Gastrocnemius medialis (tissue), 4 donors: ENCODE results near the gene SMARCA2. TPM values are rescaled to one million over a fixed set of nuclear protein-coding genes. Genes with fewer than 3 reads are reported as not detected.

Experiments
- ATAC-seq, 2 donors: fragments of 150-250 bp; one replicate each; pipeline ENCODE4 v1.9.1; 2016
- DNase-seq, 2 donors: peaks; one replicate each; pipeline ENCODE4 v3.0.0-alpha.2; 2019
- H3K27ac ChIP-seq, 4 donors: fragments of 200-600 bp; sonication (generic); 1 replicate in 1 of 4; 2 replicates in 3 of 4; pipeline ENCODE4 v1.5.1; 2016 to 2018; ENCODE audit warnings: mild to moderate bottlenecking in 2 of 4, moderate library complexity in 1 of 4
- H3K27me3 ChIP-seq, 3 donors: fragments of 200-600 bp; sonication (generic) in 2 of 3; 1 replicate in 1 of 3; 2 replicates in 2 of 3; pipeline versions ENCODE4 v1.5.1 to v1.6.0; 2016 to 2019; ENCODE audit warnings: mild to moderate bottlenecking in 1 of 3, moderate library complexity in 1 of 3
- H3K36me3 ChIP-seq, 2 donors: fragments of 200-600 bp; sonication (generic) in 1 of 2; one replicate each; pipeline ENCODE4 v1.5.1; 2017 to 2018
- H3K4me1 ChIP-seq, 2 donors: fragments of 200-600 bp; sonication (generic) in 1 of 2; one replicate each; pipeline ENCODE4 v1.5.1; 2016 to 2017; ENCODE audit warnings: mild to moderate bottlenecking in 2 of 2
- H3K4me3 ChIP-seq, 4 donors: fragments of 200-600 bp; sonication (generic) in 3 of 4; 1 replicate in 1 of 4; 2 replicates in 3 of 4; pipeline ENCODE4 v1.5.1; 2016 to 2019; ENCODE audit warnings: mild to moderate bottlenecking in 2 of 4
- H3K9me3 ChIP-seq, 3 donors: fragments of 200-600 bp; sonication (generic) in 2 of 3; 1 replicate in 1 of 3; 2 replicates in 2 of 3; pipeline ENCODE4 v1.5.1; 2016 to 2019
- POLR2A ChIP-seq, 2 donors: fragments of 450-650 bp; IDR thresholded peaks; one replicate each; pipeline ENCODE4 v1.6.1; 2017; ENCODE audit warnings: antibody characterized with exemption in 2 of 2, mild to moderate bottlenecking in 2 of 2, moderate library complexity in 2 of 2
- in situ Hi-C, 4 donors: fragments of 200-750 bp; cut with MboI; loops; one replicate each; pipeline versions ENCODE4 v1.15.0 to v1.8.0; 2017; ENCODE audit warnings: low sequenced_read_pairs in 4 of 4
- intact Hi-C: fragments of 100-400 bp; cut with DNase I; formaldehyde crosslinking; loops from one replicate; pipeline ENCODE4 v1.15.1; 2023; ENCODE audit warnings: low total_unique reads
- total RNA-seq, 4 donors: library from RNA; depleted of rRNA; stranded (reverse); fragments of >200 nt; gene quantifications; one replicate each; pipeline versions ENCODE4 v1.1.0 to v1.2.3, GENCODE V29; 2016
- TF ChIP-seq, protein P1 (sequence below), 5 experiments: fragments of 450-650 bp in 3 of 5; fragments of 200-600 bp in 2 of 5; sonication (generic) in 2 of 5; IDR thresholded peaks in 4 of 5; conservative IDR thresholded peaks in 1 of 5; 1 replicate in 4 of 5; 2 replicates in 1 of 5; pipeline ENCODE4 v1.5.1; 2016 to 2019; ENCODE audit warnings: antibody characterized with exemption in 5 of 5, mild to moderate bottlenecking in 3 of 5, moderate library complexity in 3 of 5

Gene SMARCA2
- total RNA-seq, 4 donors from 2014 or later, result 54.6 to 69.7 (median 63.0) TPM

DNA sequence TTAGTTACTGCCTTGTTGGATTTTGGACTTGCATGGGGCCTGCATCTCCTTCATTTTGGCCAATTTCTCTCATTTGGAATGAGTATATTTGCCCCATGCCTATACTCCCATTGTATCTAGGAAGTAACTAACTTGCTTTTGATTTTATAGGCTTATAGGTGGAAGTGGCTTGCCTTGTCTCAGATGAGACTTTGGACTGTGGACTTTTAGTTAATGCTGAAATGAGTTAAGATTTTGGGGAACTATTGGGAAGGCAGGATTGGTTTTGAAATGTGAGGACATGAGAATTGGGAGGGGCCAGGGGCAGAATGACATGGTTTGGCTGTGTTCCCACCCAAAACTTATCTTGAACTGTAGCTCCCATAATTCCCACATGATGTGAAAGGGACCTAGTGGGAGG lies 42.5 kb upstream of the SMARCA2 start:
- no peak for ATAC-seq
- intact Hi-C loops (no loop called here), in situ Hi-C loops (no loop called here)
- TF ChIP-seq, protein P1, sequence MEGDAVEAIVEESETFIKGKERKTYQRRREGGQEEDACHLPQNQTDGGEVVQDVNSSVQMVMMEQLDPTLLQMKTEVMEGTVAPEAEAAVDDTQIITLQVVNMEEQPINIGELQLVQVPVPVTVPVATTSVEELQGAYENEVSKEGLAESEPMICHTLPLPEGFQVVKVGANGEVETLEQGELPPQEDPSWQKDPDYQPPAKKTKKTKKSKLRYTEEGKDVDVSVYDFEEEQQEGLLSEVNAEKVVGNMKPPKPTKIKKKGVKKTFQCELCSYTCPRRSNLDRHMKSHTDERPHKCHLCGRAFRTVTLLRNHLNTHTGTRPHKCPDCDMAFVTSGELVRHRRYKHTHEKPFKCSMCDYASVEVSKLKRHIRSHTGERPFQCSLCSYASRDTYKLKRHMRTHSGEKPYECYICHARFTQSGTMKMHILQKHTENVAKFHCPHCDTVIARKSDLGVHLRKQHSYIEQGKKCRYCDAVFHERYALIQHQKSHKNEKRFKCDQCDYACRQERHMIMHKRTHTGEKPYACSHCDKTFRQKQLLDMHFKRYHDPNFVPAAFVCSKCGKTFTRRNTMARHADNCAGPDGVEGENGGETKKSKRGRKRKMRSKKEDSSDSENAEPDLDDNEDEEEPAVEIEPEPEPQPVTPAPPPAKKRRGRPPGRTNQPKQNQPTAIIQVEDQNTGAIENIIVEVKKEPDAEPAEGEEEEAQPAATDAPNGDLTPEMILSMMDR (IDR thresholded peaks at IDR 0.05 in 4 of 5, conservative IDR thresholded peaks at IDR 0.05 in 1 of 5), result no peak
- TF ChIP-seq POLR2A (IDR thresholded peaks at IDR 0.05), result no peak
- Histone ChIP-seq H3K9me3 (no peaks in the 10 kb centered on the region), H3K27me3 (no peaks in the 10 kb centered on the region), H3K4me3 (no peak overlapping the region), H3K36me3 (no peaks in the 10 kb centered on the region), H3K4me1 (no peaks in the 10 kb centered on the region), H3K27ac (no peak overlapping the region)
- no peak for DNase-seq

DNA sequence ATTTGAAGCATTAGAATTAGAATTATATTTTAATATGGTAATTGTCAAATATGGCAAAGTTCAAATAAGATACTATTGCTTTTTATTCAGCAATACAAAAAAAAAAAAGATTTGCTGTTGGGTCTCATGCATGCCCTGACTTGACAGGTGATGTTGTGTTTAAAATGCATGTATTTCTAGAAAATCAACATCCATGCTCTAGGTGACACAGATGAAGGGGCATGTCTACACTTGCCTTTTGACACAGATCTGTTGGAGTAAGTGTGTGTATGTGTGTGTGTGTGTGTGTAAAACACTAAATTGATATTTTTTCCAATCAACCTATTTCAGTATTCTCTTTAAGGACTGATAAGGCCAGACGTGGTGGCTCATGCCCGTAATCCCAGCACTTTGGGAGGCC lies 38.1 kb upstream of the SMARCA2 start:
- ATAC-seq (no peak), DNase-seq (no peak)
- no peak for TF ChIP-seq POLR2A (IDR thresholded peaks at IDR 0.05)
- TF ChIP-seq, protein P1 (IDR thresholded peaks at IDR 0.05 in 4 of 5, conservative IDR thresholded peaks at IDR 0.05 in 1 of 5), result no peak
- in situ Hi-C loops, result no loop called here
- intact Hi-C loops, result no loop called here
- Histone ChIP-seq H3K36me3 (no peaks in the 10 kb centered on the region), H3K4me1 (peaks cover 0 to 11% of the 10 kb centered on the region in 2 donors), H3K9me3 (no peaks in the 10 kb centered on the region), H3K27me3 (no peaks in the 10 kb centered on the region), H3K27ac (no peak overlapping the region), H3K4me3 (no peak overlapping the region)

DNA sequence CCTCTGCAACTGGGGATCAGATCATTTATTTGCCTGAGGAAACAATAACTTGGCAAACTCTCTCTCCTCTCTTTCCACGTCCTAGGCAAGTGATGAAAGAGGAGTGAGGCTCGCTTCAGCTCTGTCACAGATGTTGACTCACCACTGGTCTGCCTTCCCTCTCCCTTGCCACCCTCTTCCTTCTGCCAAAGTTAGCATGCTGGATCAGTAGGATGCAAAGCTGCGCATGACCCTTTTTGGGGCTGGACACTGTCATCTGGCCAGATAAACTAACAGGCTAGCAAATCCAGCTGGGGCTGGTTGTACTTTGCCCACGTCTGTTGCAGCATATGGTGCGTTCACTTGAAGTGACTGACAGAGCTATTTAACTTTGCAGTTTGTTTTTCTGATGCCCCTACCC lies 36.2 kb upstream of the SMARCA2 start:
- no peaks in the 10 kb centered on the region for H3K27me3 ChIP-seq
- no peak overlapping the region for H3K27ac ChIP-seq
- peak in 1 of 2 donors; percentile 12 for DNase-seq

DNA sequence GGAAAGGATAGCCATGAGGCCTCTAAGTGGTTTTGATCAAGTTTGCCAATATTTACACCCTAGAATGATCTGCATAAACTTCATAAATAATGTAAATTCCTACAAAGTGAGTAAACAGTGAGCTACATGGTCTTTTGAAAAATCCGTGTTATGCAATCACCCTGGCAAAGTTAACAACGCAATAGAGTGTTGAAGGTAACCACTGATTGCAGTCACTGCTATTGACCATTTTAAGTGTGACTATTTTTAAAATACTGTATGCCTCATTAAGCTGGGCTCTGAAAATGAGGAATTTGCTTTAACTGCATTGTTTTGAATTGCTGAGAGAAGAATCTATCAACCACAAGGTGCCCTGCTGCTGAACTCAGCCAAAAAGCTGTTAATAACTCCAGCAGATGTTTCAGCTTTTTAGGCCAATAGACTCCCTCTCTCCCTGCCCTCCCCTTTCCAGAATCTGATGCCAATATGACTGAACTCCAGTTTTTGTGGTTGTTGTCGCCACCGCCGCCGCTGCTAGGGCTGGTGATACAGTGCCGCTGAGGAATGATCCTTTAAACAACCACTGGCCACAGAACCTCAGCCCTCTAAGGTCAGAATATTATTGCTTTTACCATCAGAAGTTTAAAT lies 35.3 kb upstream of the SMARCA2 start:
- intact Hi-C loops, result no loop called here
- no peak overlapping the region for H3K27ac ChIP-seq
- peaks cover 0 to 11% of the 10 kb centered on the region in 2 donors for H3K4me1 ChIP-seq
- no peaks in the 10 kb centered on the region for H3K36me3 ChIP-seq
- DNase-seq, result no peak
- H3K4me3 ChIP-seq, result no peak overlapping the region
- in situ Hi-C loops, result no loop called here
- TF ChIP-seq POLR2A (IDR thresholded peaks at IDR 0.05), result no peak
- TF ChIP-seq, protein P1 (IDR thresholded peaks at IDR 0.05 in 4 of 5, conservative IDR thresholded peaks at IDR 0.05 in 1 of 5), result no peak
- H3K27me3 ChIP-seq, result no peaks in the 10 kb centered on the region
- H3K9me3 ChIP-seq, result no peaks in the 10 kb centered on the region
- peak; percentile 36 to 39 for ATAC-seq

More for the DNA sequence above, 36.2 kb upstream of the SMARCA2 start:
- intact Hi-C loops (no loop called here), in situ Hi-C loops (no loop called here)
- Histone ChIP-seq H3K4me1 (peaks cover 0 to 11% of the 10 kb centered on the region in 2 donors), H3K36me3 (no peaks in the 10 kb centered on the region), H3K4me3 (no peak overlapping the region), H3K9me3 (no peaks in the 10 kb centered on the region)
- TF ChIP-seq, protein P1 (IDR thresholded peaks at IDR 0.05 in 4 of 5, conservative IDR thresholded peaks at IDR 0.05 in 1 of 5), result no peak
- no peak for TF ChIP-seq POLR2A (IDR thresholded peaks at IDR 0.05)
- no peak for ATAC-seq

DNA sequence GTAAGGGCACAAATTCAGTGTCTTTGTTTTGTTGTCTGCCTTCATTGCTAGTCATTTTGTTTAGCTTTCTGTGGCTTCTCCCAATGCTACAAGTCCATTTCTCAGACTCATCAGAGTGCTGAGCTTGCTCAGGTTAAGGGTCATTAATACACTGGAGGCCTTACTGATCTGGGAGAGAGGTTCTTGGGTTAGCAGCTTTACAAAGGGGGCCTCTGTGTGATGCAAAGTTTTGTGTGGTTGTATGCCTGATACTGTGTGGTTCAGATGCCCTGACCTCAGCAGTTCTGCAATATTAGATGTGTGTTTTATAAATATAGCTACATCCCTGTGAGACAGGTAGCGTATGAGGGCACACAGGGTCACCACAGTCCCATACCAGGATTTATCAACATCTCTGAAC lies 34.8 kb upstream of the SMARCA2 start:
- in situ Hi-C loops (no loop called here), intact Hi-C loops (no loop called here)
- ATAC-seq, result no peak
- H3K9me3 ChIP-seq, result no peaks in the 10 kb centered on the region
- no peak for TF ChIP-seq POLR2A (IDR thresholded peaks at IDR 0.05)
- TF ChIP-seq, protein P1 (IDR thresholded peaks at IDR 0.05 in 4 of 5, conservative IDR thresholded peaks at IDR 0.05 in 1 of 5), result no peak
- peaks cover 0 to 11% of the 10 kb centered on the region in 2 donors for H3K4me1 ChIP-seq
- no peaks in the 10 kb centered on the region for H3K27me3 ChIP-seq
- no peak for DNase-seq
- H3K27ac ChIP-seq, result no peak overlapping the region
- no peak overlapping the region for H3K4me3 ChIP-seq
- no peaks in the 10 kb centered on the region for H3K36me3 ChIP-seq
